BE2C (cell line): ENCODE results near the gene RIMS4. TPM values are rescaled to one million over a fixed set of nuclear protein-coding genes. Genes with fewer than 3 reads are reported as not detected.

ENCODE experiments used
- DNase-seq: peaks from one replicate; pipeline ENCODE4 v3.0.0-alpha.2; 2020
- H3K27me3 ChIP-seq: fragments of 250-450 bp; sonication (Bioruptor Pico); 2 replicates; pipeline ENCODE4 v1.5.1; 2020; ENCODE audit warnings: mild to moderate bottlenecking
- H3K36me3 ChIP-seq: fragments of 250-450 bp; sonication (Bioruptor Pico); 2 replicates; pipeline ENCODE4 v1.5.1; 2020; ENCODE audit warnings: mild to moderate bottlenecking
- H3K4me1 ChIP-seq: fragments of 250-450 bp; sonication (Bioruptor Pico); 2 replicates; pipeline ENCODE4 v1.5.1; 2020
- H3K4me3 ChIP-seq: 2 replicates; pipeline ENCODE4 v1.5.1; 2011; ENCODE audit warnings: low read depth, low read length
- H3K9me3 ChIP-seq: fragments of 250-450 bp; sonication (Bioruptor Pico); 2 replicates; pipeline ENCODE4 v1.5.1; 2020
- CTCF ChIP-seq: IDR thresholded peaks from 2 replicates; pipeline ENCODE4 v1.5.1; 2012; ENCODE audit warnings: mild to moderate bottlenecking, low read depth, low read length
- polyA plus RNA-seq: library from polyadenylated mRNA; unstranded; fragments of >200 nt; gene quantifications from one replicate; pipeline ENCODE4 v1.2.1, GENCODE V29; 2012; ENCODE audit warnings: low read depth, missing spikeins; ENCODE audit not compliant: insufficient read length, insufficient read depth

The RIMS4 gene
- 59.6 TPM for polyA plus RNA-seq

- Histone ChIP-seq H3K27me3 (no peaks in the 10 kb centered on the region), H3K4me1 (peaks cover 16% of the 10 kb centered on the region), H3K36me3 (no peaks in the 10 kb centered on the region), H3K9me3 (no peaks in the 10 kb centered on the region), H3K4me3 (peak within 1 kb of the TSS; percentile 59)
- no peak for TF ChIP-seq CTCF
- DNase-seq: peak; percentile 78
Observed at GRCh38 chr20:44810391-44811149, at the start of gene RIMS4. Gene RIMS4, minus strand, starts transcription at chr20:44810546. Its CDS starts 275 bp downstream, at chr20:44810271.

- H3K9me3 ChIP-seq: no peaks in the 10 kb centered on the region
- no peak for DNase-seq
- peaks cover 5% of the 10 kb centered on the region for H3K4me1 ChIP-seq
- no peak overlapping the region for H3K4me3 ChIP-seq
- H3K27me3 ChIP-seq: no peaks in the 10 kb centered on the region
- TF ChIP-seq CTCF: no peak
- no peaks in the 10 kb centered on the region for H3K36me3 ChIP-seq
Observed at GRCh38 chr20:44858606-44859360, 48.4 kb upstream of the RIMS4 start.

GRCh38 chr20:44856856-44857448, 46.6 kb upstream of the RIMS4 start:
- Histone ChIP-seq H3K9me3 (no peaks in the 10 kb centered on the region), H3K4me3 (no peak overlapping the region), H3K36me3 (no peaks in the 10 kb centered on the region), H3K4me1 (no peaks in the 10 kb centered on the region), H3K27me3 (no peaks in the 10 kb centered on the region)
- DNase-seq: no peak
- no peak for TF ChIP-seq CTCF

GRCh38 chr20:44856442-44856841, 46.1 kb upstream of the RIMS4 start:
- Histone ChIP-seq H3K9me3 (no peaks in the 10 kb centered on the region), H3K4me1 (no peaks in the 10 kb centered on the region), H3K4me3 (no peak overlapping the region), H3K36me3 (no peaks in the 10 kb centered on the region), H3K27me3 (no peaks in the 10 kb centered on the region)
- no peak for TF ChIP-seq CTCF
- DNase-seq: no peak

GRCh38 chr20:44851545-44851944, 41.2 kb upstream of the RIMS4 start:
- Histone ChIP-seq H3K4me3 (no peak overlapping the region), H3K4me1 (no peaks in the 10 kb centered on the region), H3K9me3 (no peaks in the 10 kb centered on the region), H3K27me3 (no peaks in the 10 kb centered on the region), H3K36me3 (no peaks in the 10 kb centered on the region)
- no peak for TF ChIP-seq CTCF
- DNase-seq: no peak
